HCT116 (cell line): ENCODE data around the gene ZNF79. TPM values are rescaled to one million over a fixed set of nuclear protein-coding genes. Genes with fewer than 3 reads are reported as not detected.

Source experiments
- ATAC-seq: fragments of 200-7000 bp; cut with Tn5 transposase; 2 replicates; pipeline ENCODE4 v1.9.1; 2020; ENCODE audit warnings: mild to moderate bottlenecking, moderate library complexity
- BruUV-seq: library from RNA; stranded (reverse); fragments of 400-500 nt; replicated peaks from 2 replicates; lab custom pipeline; 2021; lab: Mats Ljungman, UMichigan
- CTCF ChIA-PET: fragments of 300-600 bp; sonication (Branson Sonifier 250); formaldehyde crosslinking; loops from one replicate; lab custom pipeline; 2021; ENCODE audit warnings: antibody characterized with exemption; lab: Charles Lee
- POLR2A ChIA-PET: fragments of 300-600, 350-600 bp; sonication (Branson Sonifier 250); formaldehyde crosslinking; loops from one replicate; lab custom pipeline; 2021; ENCODE audit warnings: antibody characterized with exemption; lab: Charles Lee
- RAD21 ChIA-PET, 2 experiments: fragments of 300-600 bp; sonication (Branson Sonifier 250); formaldehyde crosslinking; loops; one replicate each; lab custom pipeline; 2023; ENCODE audit warnings: low total read pairs in 2 of 2; ENCODE audit not compliant: uncharacterized antibody in 2 of 2, unreplicated experiment in 2 of 2, low non-redundant PET in 1 of 2; lab: Charles Lee
- DNase-seq: peaks from one replicate; pipeline ENCODE4 v3.0.0-alpha.2; 2010; ENCODE audit warnings: low read depth, low spot score
- H2AFZ ChIP-seq: fragments of 200-600 bp; shearing (Covaris generic), sonication (generic); 2 replicates; pipeline ENCODE4 v1.6.1; 2017; ENCODE audit warnings: low read depth, mixed run types, mixed read lengths, antibody characterized with exemption, low read length; ENCODE audit not compliant: poor library complexity, severe bottlenecking
- H3K27ac ChIP-seq: 2 replicates; pipeline ENCODE4 v1.5.1; 2012; ENCODE audit warnings: low read depth, low read length
- H3K27me3 ChIP-seq: fragments of 200-600 bp; sonication (generic); 2 replicates; pipeline ENCODE4 v1.6.1; 2016; ENCODE audit warnings: mixed run types, low read length, mixed read lengths; ENCODE audit not compliant: insufficient read depth
- H3K36me3 ChIP-seq, 2 experiments: fragments of 200-500 bp in 1 of 2; fragments of 200-600 bp in 1 of 2; sonication (Bioruptor generic) in 1 of 2; sonication (generic) in 1 of 2; 2 replicates each; pipeline versions ENCODE4 v1.5.1 to v1.6.1; 2014 to 2016; ENCODE audit warnings: low read length in 2 of 2, inconsistent platforms in 1 of 2, mixed read lengths in 1 of 2, mixed run types in 1 of 2; ENCODE audit not compliant: insufficient read depth in 2 of 2, control insufficient read depth in 1 of 2
- H3K4me1 ChIP-seq, 2 experiments: fragments of 200-600 bp in 1 of 2; sonication (generic) in 1 of 2; 2 replicates each; pipeline versions ENCODE4 v1.5.1 to v1.6.1; 2012 to 2017; ENCODE audit warnings: low read length in 2 of 2, inconsistent platforms in 1 of 2, mild to moderate bottlenecking in 1 of 2, mixed read lengths in 1 of 2, mixed run types in 1 of 2, moderate library complexity in 1 of 2; ENCODE audit not compliant: insufficient read depth in 2 of 2, control insufficient read depth in 1 of 2
- H3K4me2 ChIP-seq: fragments of 200-600 bp; sonication (generic); 2 replicates; pipeline ENCODE4 v1.6.1; 2017; ENCODE audit warnings: mixed run types, low read length, mixed read lengths
- H3K4me3 ChIP-seq, 2 experiments: fragments of 200-600 bp in 1 of 2; sonication (generic) in 1 of 2; replicated peaks in 1 of 2; 2 replicates each; pipeline ENCODE4 v1.5.1; 2011 to 2016; ENCODE audit warnings: low read length in 2 of 2, control low read depth in 1 of 2, low read depth in 1 of 2, mild to moderate bottlenecking in 1 of 2, mixed read lengths in 1 of 2, mixed run types in 1 of 2
- H3K79me2 ChIP-seq: fragments of 200-600 bp; sonication (generic); 2 replicates; pipeline ENCODE4 v1.6.1; 2017; ENCODE audit warnings: mild to moderate bottlenecking, mixed run types, low read length, moderate library complexity, mixed read lengths; ENCODE audit not compliant: insufficient read depth
- H3K9ac ChIP-seq: fragments of 200-600 bp; sonication (generic); 2 replicates; pipeline ENCODE4 v1.6.1; 2016; ENCODE audit warnings: low read length, mixed read lengths
- H3K9me2 ChIP-seq: fragments of 200-600 bp; sonication (generic), shearing (Covaris generic); 2 replicates; pipeline ENCODE4 v1.6.1; 2017; ENCODE audit warnings: mixed run types, mild to moderate bottlenecking, moderate library complexity; ENCODE audit not compliant: insufficient read depth
- H3K9me3 ChIP-seq, 2 experiments: fragments of 200-500 bp in 1 of 2; fragments of 200-600 bp in 1 of 2; sonication (Bioruptor generic) in 1 of 2; sonication (generic) in 1 of 2; 2 replicates each; pipeline ENCODE4 v1.6.1; 2014 to 2017; ENCODE audit warnings: low read length in 2 of 2, mixed read lengths in 2 of 2, inconsistent platforms in 1 of 2, low read depth in 1 of 2, mild to moderate bottlenecking in 1 of 2, mixed run types in 1 of 2, moderate library complexity in 1 of 2; ENCODE audit not compliant: control insufficient read depth in 1 of 2, insufficient read depth in 1 of 2
- H4K20me1 ChIP-seq: fragments of 200-600 bp; sonication (generic), shearing (Covaris generic); 2 replicates; pipeline ENCODE4 v1.6.1; 2017; ENCODE audit warnings: mixed run types, mild to moderate bottlenecking, moderate library complexity; ENCODE audit not compliant: insufficient read depth
- CBX3 ChIP-seq: IDR thresholded peaks from 2 replicates; pipeline ENCODE4 v1.6.1; 2012; ENCODE audit warnings: low read depth
- CTCF ChIP-seq, 3 experiments: fragments of 200-600 bp in 1 of 3; sonication (generic) in 1 of 3; IDR thresholded peaks in 2 of 3; conservative IDR thresholded peaks in 1 of 3; 2 replicates each; pipeline ENCODE4 v1.5.1; 2012 to 2017; ENCODE audit warnings: low read depth in 2 of 3, low read length in 2 of 3, antibody characterized with exemption in 1 of 3, borderline replicate concordance in 1 of 3, control low read depth in 1 of 3, mild to moderate bottlenecking in 1 of 3, mixed read lengths in 1 of 3, mixed run types in 1 of 3, moderate library complexity in 1 of 3; ENCODE audit not compliant: insufficient read depth in 1 of 3
- EZH2phosphoT487 ChIP-seq: fragments of 200-600 bp; IDR thresholded peaks from 2 replicates; pipeline ENCODE4 v1.6.1; 2018; ENCODE audit warnings: antibody characterized with exemption, borderline replicate concordance
- FOSL1 ChIP-seq: IDR thresholded peaks from 2 replicates; pipeline ENCODE4 v1.6.1; 2012; ENCODE audit warnings: low read depth
- MAX ChIP-seq: IDR thresholded peaks from 2 replicates; pipeline ENCODE4 v1.6.1; 2012
- POLR2AphosphoS5 ChIP-seq: IDR thresholded peaks from 2 replicates; pipeline ENCODE4 v1.6.1; 2011; ENCODE audit warnings: mild to moderate bottlenecking, low read depth, low read length, moderate library complexity
- RAD21 ChIP-seq: IDR thresholded peaks from 2 replicates; pipeline ENCODE4 v1.6.1; 2012; ENCODE audit warnings: low read depth, mild to moderate bottlenecking
- SP1 ChIP-seq: IDR thresholded peaks from 2 replicates; pipeline ENCODE4 v1.6.1; 2012; ENCODE audit warnings: low read depth
- ZBTB33 ChIP-seq: IDR thresholded peaks from 2 replicates; pipeline ENCODE4 v1.6.1; 2011; ENCODE audit warnings: mild to moderate bottlenecking, low read length, moderate library complexity; ENCODE audit not compliant: insufficient replicate concordance; ENCODE audit errors: extremely low read depth
- ZFX ChIP-seq: fragments of 450-650 bp; IDR thresholded peaks from 2 replicates; pipeline ENCODE4 v1.6.1; 2017
- intact Hi-C: fragments of 100-400 bp; cut with micrococcal nuclease; formaldehyde crosslinking; loops from 2 replicates; pipeline ENCODE4 v1.10.0; 2022
- total RNA-seq: library from RNA; stranded (reverse); gene quantifications from one replicate; pipeline ENCODE4 v1.2.1, GENCODE V29; 2021; ENCODE audit not compliant: unreplicated experiment
- TF ChIP-seq, protein P1 (sequence below): IDR thresholded peaks from 2 replicates; pipeline ENCODE4 v1.6.1; 2012

Gene ZNF79
- total RNA-seq, 1 experiment from 2014 or later = 5.3 TPM

DNA sequence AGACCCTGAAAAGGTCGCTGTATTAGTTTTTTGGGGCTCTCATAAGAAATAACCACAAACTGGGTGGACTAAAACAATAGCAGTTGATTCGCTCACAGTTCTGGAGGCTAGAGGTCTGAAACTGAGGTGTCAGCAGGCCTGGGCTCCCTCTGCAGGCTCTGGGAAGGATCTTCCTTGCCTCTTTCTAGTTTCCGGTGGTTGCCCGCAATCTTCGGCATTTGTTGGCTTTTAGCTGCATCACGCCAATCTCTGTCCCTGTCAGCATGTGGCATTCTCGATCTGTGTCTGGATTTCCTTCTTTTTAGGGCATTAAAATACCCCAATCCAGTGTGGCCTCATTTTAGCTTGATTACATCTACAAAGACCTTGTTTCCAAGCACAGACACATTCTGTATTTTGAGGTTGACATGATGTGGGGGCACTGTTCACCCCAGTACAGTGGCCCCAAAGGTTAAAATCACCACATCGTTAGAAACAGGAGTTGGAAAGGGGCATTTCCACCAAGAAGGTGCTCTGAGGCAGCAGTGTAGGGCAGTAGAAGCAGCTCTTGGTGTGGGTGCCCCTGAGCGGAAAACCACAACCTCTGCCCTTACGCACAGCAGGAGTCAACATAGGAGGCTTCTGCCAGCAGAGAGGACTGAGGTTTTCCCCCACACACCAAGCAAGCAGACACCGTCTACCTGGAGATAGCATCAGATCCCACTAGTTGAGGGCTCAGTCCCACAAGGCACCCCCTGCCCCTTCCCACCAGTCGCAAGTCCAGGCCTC, 13.5 kb downstream of the ZNF79 start:
- Histone ChIP-seq H3K4me2 (no peak overlapping the region), H4K20me1 (no peaks in the 10 kb centered on the region), H3K9me2 (no peaks in the 10 kb centered on the region), H3K9me3 (no peaks in the 10 kb centered on the region), H3K9ac (no peak overlapping the region), H2AFZ (no peak overlapping the region), H3K4me1 (peaks cover 0 to 9% of the 10 kb centered on the region in 2 experiments; a peak in 2 of 4 replicates), H3K36me3 (peaks cover 30 to 50% of the 10 kb centered on the region in 2 experiments), H3K79me2 (no peaks in the 10 kb centered on the region), H3K27ac (no peak overlapping the region), H3K27me3 (no peaks in the 10 kb centered on the region), H3K4me3 (no peak overlapping the region)
- ATAC-seq (no peak), DNase-seq (no peak)
- CTCF ChIA-PET = no interaction called here
- no peak for TF ChIP-seq POLR2AphosphoS5
- TF ChIP-seq CTCF (IDR thresholded peaks at IDR 0.05 in 2 of 3, conservative IDR thresholded peaks at IDR 0.05 in 1 of 3; ENCODE audit: borderline replicate concordance in 1 of 3, insufficient read depth in 1 of 3, low read depth in 2 of 3, low read length in 2 of 3) = peak in 1 of 3 experiments; percentile 23; a peak in 2 of 6 replicates
- peak; percentile 26; the same call in 1 of the 2 replicates for TF ChIP-seq RAD21
- no TSS peak for BruUV-seq
- POLR2A ChIA-PET = no interaction called here
- RAD21 ChIA-PET = no interaction called here
- intact Hi-C loops = no loop called here

- no peaks in the 10 kb centered on the region for H3K27me3 ChIP-seq
- ChIA-PET RAD21 (no interaction called here), CTCF (no interaction called here), POLR2A (no interaction called here)
- H2AFZ ChIP-seq = no peak overlapping the region
- no peak overlapping the region for H3K4me2 ChIP-seq
- H3K36me3 ChIP-seq = peaks cover 31 to 49% of the 10 kb centered on the region in 2 experiments
- no peaks in the 10 kb centered on the region for H3K9me2 ChIP-seq
- H3K4me3 ChIP-seq = no peak overlapping the region
- no peak overlapping the region for H3K27ac ChIP-seq
- BruUV-seq = no TSS peak
- intact Hi-C loops = no loop called here
- no peak overlapping the region for H3K9ac ChIP-seq
- H3K4me1 ChIP-seq = peaks cover 0 to 9% of the 10 kb centered on the region in 2 experiments; a peak in 2 of 4 replicates
- ATAC-seq = no peak
- no peaks in the 10 kb centered on the region for H3K9me3 ChIP-seq
- H4K20me1 ChIP-seq = no peaks in the 10 kb centered on the region
- H3K79me2 ChIP-seq = no peaks in the 10 kb centered on the region
- DNase-seq = no peak
- TF ChIP-seq RAD21 = no peak
- no peak for TF ChIP-seq MAX
- TF ChIP-seq FOSL1 = no peak
- no peak for TF ChIP-seq ZFX
- TF ChIP-seq SP1 = no peak
- TF ChIP-seq CTCF (IDR thresholded peaks at IDR 0.05 in 2 of 3, conservative IDR thresholded peaks at IDR 0.05 in 1 of 3; ENCODE audit: borderline replicate concordance in 1 of 3, insufficient read depth in 1 of 3, low read depth in 2 of 3, low read length in 2 of 3) = no peak
- no peak for TF ChIP-seq EZH2phosphoT487
- TF ChIP-seq, protein P1, sequence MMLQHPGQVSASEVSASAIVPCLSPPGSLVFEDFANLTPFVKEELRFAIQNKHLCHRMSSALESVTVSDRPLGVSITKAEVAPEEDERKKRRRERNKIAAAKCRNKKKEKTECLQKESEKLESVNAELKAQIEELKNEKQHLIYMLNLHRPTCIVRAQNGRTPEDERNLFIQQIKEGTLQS = no peak
- TF ChIP-seq CBX3 = no peak
- TF ChIP-seq ZBTB33 = no peak
These were observed 14.2 kb downstream of the ZNF79 start for GRCh38 chr9:127438394-127438793.
